ENCODE measurements around the gene MYO5C. TPM values are rescaled to one million over a fixed set of nuclear protein-coding genes. Genes with fewer than 3 reads are reported as not detected.

MYO5C gene
- total RNA-seq, 1 experiment from 2014 or later, result 28.2 TPM

- intact Hi-C loops (cut with micrococcal nuclease; ENCODE audit: unreplicated experiment), result no loop called here
- CTCF ChIA-PET, result no interaction called here
Measured at GRCh38 chr15:52283281-52283680, 12.3 kb downstream of the MYO5C start.

GRCh38 chr15:52282418-52282817, 13.2 kb downstream of the MYO5C start:
- Histone ChIP-seq H3K4me3 (ENCODE audit: low read depth in 2 of 2, low read length in 2 of 2) (no peak overlapping the region), H3K27ac (ENCODE audit: low read length) (no peak overlapping the region), H3K9me3 (ENCODE audit: control insufficient read depth, insufficient read depth, low read depth, low read length) (no peaks in the 10 kb centered on the region), H3K4me1 (ENCODE audit: control insufficient read depth, insufficient read depth, low read length) (peaks cover 10% of the 10 kb centered on the region), H3K36me3 (ENCODE audit: control insufficient read depth, insufficient read depth, low read length) (no peaks in the 10 kb centered on the region), H3K27me3 (ENCODE audit: control insufficient read depth, insufficient read depth, low read length) (no peaks in the 10 kb centered on the region)
- ATAC-seq (no peak), DNase-seq (ENCODE audit: low read depth, low spot score) (no peak)
- POLR2A ChIA-PET, result no interaction called here
- CTCF ChIA-PET, result no interaction called here
- TF ChIP-seq REST (IDR thresholded peaks at IDR 0.05; ENCODE audit: insufficient read depth in 1 of 2, low read depth in 2 of 2, low read length in 1 of 2), result no peak
- no peak for TF ChIP-seq TCF7L2 (IDR thresholded peaks at IDR 0.05; ENCODE audit: low read depth, low read length)
- no peak for TF ChIP-seq SIN3A (IDR thresholded peaks at IDR 0.05; ENCODE audit: borderline replicate concordance, insufficient read depth, low read depth, low read length)
- no peak for TF ChIP-seq POLR2AphosphoS5 (IDR thresholded peaks at IDR 0.05; ENCODE audit: low read depth, low read length)
- TF ChIP-seq CTCF (IDR thresholded peaks at IDR 0.05), result no peak
- no TSS peak for BruUV-seq (replicated peaks)
- intact Hi-C loops (cut with micrococcal nuclease; ENCODE audit: unreplicated experiment), result no loop called here
- in situ Hi-C loops (cut with HindIII; ENCODE audit: low pct_unique_long_range_greater_than_20kb, low sequenced_read_pairs), result no loop called here

More at GRCh38 chr15:52283281-52283680, 12.3 kb downstream of the MYO5C start:
- Histone ChIP-seq H3K4me3 (ENCODE audit: low read depth in 2 of 2, low read length in 2 of 2) (no peak overlapping the region), H3K27ac (ENCODE audit: low read length) (no peak overlapping the region), H3K27me3 (ENCODE audit: control insufficient read depth, insufficient read depth, low read length) (no peaks in the 10 kb centered on the region), H3K4me1 (ENCODE audit: control insufficient read depth, insufficient read depth, low read length) (peaks cover 19% of the 10 kb centered on the region), H3K9me3 (ENCODE audit: control insufficient read depth, insufficient read depth, low read depth, low read length) (no peaks in the 10 kb centered on the region), H3K36me3 (ENCODE audit: control insufficient read depth, insufficient read depth, low read length) (no peaks in the 10 kb centered on the region)
- DNase-seq (ENCODE audit: low read depth, low spot score) (no peak), ATAC-seq (no peak)
- no TSS peak for BruUV-seq (replicated peaks)
- in situ Hi-C loops (cut with HindIII; ENCODE audit: low pct_unique_long_range_greater_than_20kb, low sequenced_read_pairs), result no loop called here
- TF ChIP-seq TCF7L2 (IDR thresholded peaks at IDR 0.05; ENCODE audit: low read depth, low read length) (no peak), CTCF (IDR thresholded peaks at IDR 0.05) (no peak), POLR2AphosphoS5 (IDR thresholded peaks at IDR 0.05; ENCODE audit: low read depth, low read length) (no peak), REST (IDR thresholded peaks at IDR 0.05; ENCODE audit: insufficient read depth in 1 of 2, low read depth in 2 of 2, low read length in 1 of 2) (no peak), SIN3A (IDR thresholded peaks at IDR 0.05; ENCODE audit: borderline replicate concordance, insufficient read depth, low read depth, low read length) (no peak)
- POLR2A ChIA-PET, result no interaction called here

Measured in Panc1 (cell line).